Small intestine (tissue), 16 donors: ENCODE data around the gene DNAJB9. TPM values are rescaled to one million over a fixed set of nuclear protein-coding genes. Genes with fewer than 3 reads are reported as not detected.

Experiments used
- DNase-seq, 2 donors: peaks; one replicate each; pipeline versions ENCODE4 v3.0.0 to v3.0.0-alpha.2; 2013
- FAIRE-seq: peaks from 2 replicates; lab custom pipeline; 2012; peaks lifted over from hg19 to GRCh38; lab: Jason Lieb, UNC
- H3K27ac ChIP-seq, 3 donors: one replicate each; pipeline ENCODE4 v1.5.1; 2013; ENCODE audit warnings: low read length in 2 of 3, mild to moderate bottlenecking in 2 of 3, control low read depth in 1 of 3, inconsistent platforms in 1 of 3, low read depth in 1 of 3, moderate library complexity in 1 of 3
- H3K27me3 ChIP-seq, 3 donors: one replicate each; pipeline ENCODE4 v1.6.1; 2013; ENCODE audit warnings: low read length in 3 of 3, inconsistent platforms in 1 of 3; ENCODE audit not compliant: control insufficient read depth in 3 of 3, insufficient read depth in 3 of 3
- H3K36me3 ChIP-seq, 3 donors: one replicate each; pipeline ENCODE4 v1.6.1; 2013; ENCODE audit warnings: low read length in 3 of 3, inconsistent platforms in 1 of 3, low read depth in 1 of 3, mild to moderate bottlenecking in 1 of 3, moderate library complexity in 1 of 3; ENCODE audit not compliant: control insufficient read depth in 3 of 3, insufficient read depth in 2 of 3
- H3K4me1 ChIP-seq, 3 donors: one replicate each; pipeline ENCODE4 v1.6.1; 2013; ENCODE audit warnings: low read length in 2 of 3, inconsistent platforms in 1 of 3, low read depth in 1 of 3, mild to moderate bottlenecking in 1 of 3, moderate library complexity in 1 of 3; ENCODE audit not compliant: control insufficient read depth in 3 of 3, insufficient read depth in 2 of 3
- H3K4me3 ChIP-seq, 3 donors: one replicate each; pipeline ENCODE4 v1.5.1; 2013; ENCODE audit warnings: low read length in 3 of 3, control low read depth in 1 of 3, inconsistent platforms in 1 of 3, low read depth in 1 of 3, mild to moderate bottlenecking in 1 of 3, moderate library complexity in 1 of 3
- H3K9me3 ChIP-seq, 2 donors: one replicate each; pipeline ENCODE4 v1.6.1; 2013; ENCODE audit warnings: low read depth in 1 of 2, low read length in 1 of 2; ENCODE audit not compliant: control insufficient read depth in 2 of 2, insufficient read depth in 1 of 2
- WGBS, 3 donors: extraction: QIAGEN DNeasy Blood & Tissue Kit; methylation state at CpG; one replicate each; pipeline ENCODE4 v1.1.7; 2013; 5-methylcytosine and 5-hydroxymethylcytosine counted together
- long read RNA-seq, 10 donors: transcript quantifications; one replicate each; lab custom pipeline, GENCODE V29; 2026
- polyA plus RNA-seq, 4 donors: library from polyadenylated mRNA; stranded (reverse) in 3 of 4; unstranded in 1 of 4; fragments of 200-250 nt in 3 of 4; fragments of 120-200 nt in 1 of 4; gene quantifications; one replicate each; pipeline versions ENCODE4 v1.2.1 to v1.2.3, GENCODE V29; 2013
- donor health status: healthy with polysubstance abuse.
- donor health status: control.
- donor health status: control.
- donor health status: Bipolar disorder and iron deficiency.
- donor health status: healthy.

DNAJB9 gene
- 10 to 100 TPM in 3 of 4 donors, 1 to 10 TPM in 1; 3.4 to 36.7 (median 12.2) TPM for polyA plus RNA-seq
- long read RNA-seq, donor 1, transcript DNAJB9-201 (3 exons, 2,715 nt) = major isoform, 31 of 34 reads
- long read RNA-seq, donor 1, partial matches to known transcripts = 0 of 34 reads
- long read RNA-seq, donor 1, other reads (novel, unspliced or antisense) = 0 of 34 reads
- long read RNA-seq, donor 2, transcript DNAJB9-201 (3 exons, 2,715 nt) = major isoform, 8 of 9 reads
- long read RNA-seq, donor 2, partial matches to known transcripts = 0 of 9 reads
- long read RNA-seq, donor 2, other reads (novel, unspliced or antisense) = 0 of 9 reads
- long read RNA-seq, donor 3, transcript DNAJB9-201 (3 exons, 2,715 nt) = major isoform, 10 of 14 reads
- long read RNA-seq, donor 3, partial matches to known transcripts = 0 of 14 reads
- long read RNA-seq, donor 3, other reads (novel, unspliced or antisense) = 0 of 14 reads
- long read RNA-seq, donor 4 = 0 reads
- long read RNA-seq, donor 5, partial matches to known transcripts = 0 of 3 reads
- long read RNA-seq, donor 5, other reads (novel, unspliced or antisense) = 0 of 3 reads
- long read RNA-seq, donor 6, transcript DNAJB9-201 (3 exons, 2,715 nt) = major isoform, 16 of 17 reads
- long read RNA-seq, donor 6, partial matches to known transcripts = 0 of 17 reads
- long read RNA-seq, donor 6, other reads (novel, unspliced or antisense) = 0 of 17 reads
- long read RNA-seq, donor 7, transcript DNAJB9-201 (3 exons, 2,715 nt) = major isoform, 34 of 35 reads
- long read RNA-seq, donor 7, partial matches to known transcripts = 0 of 35 reads
- long read RNA-seq, donor 7, other reads (novel, unspliced or antisense) = 0 of 35 reads
- long read RNA-seq, donor 8 = 0 reads
- long read RNA-seq, donor 9, transcript DNAJB9-201 (3 exons, 2,715 nt) = major isoform, 7 of 7 reads
- long read RNA-seq, donor 9, partial matches to known transcripts = 0 of 7 reads
- long read RNA-seq, donor 9, other reads (novel, unspliced or antisense) = 0 of 7 reads
- long read RNA-seq, donor 10, transcript DNAJB9-201 (3 exons, 2,715 nt) = major isoform, 18 of 20 reads
- long read RNA-seq, donor 10, partial matches to known transcripts = 0 of 20 reads
- long read RNA-seq, donor 10, other reads (novel, unspliced or antisense) = 0 of 20 reads

GRCh38 chr7:108569381-108570145 lies at the start of gene DNAJB9, which contains the start of gene THAP5:
Gene DNAJB9, plus strand, starts transcription at chr7:108569874. Its CDS starts 1,853 bp downstream, at chr7:108571727.
Gene THAP5, minus strand, starts transcription at chr7:108569706. Its CDS starts 137 bp downstream, at chr7:108569569.
- H3K4me3 ChIP-seq = peak within 1 kb of the TSS; percentile 76 to 93 (median 91)
- peaks cover 0 to 4% (median 3%) of the 10 kb centered on the region in 3 donors for H3K4me1 ChIP-seq
- WGBS, 3 donors = 0 to 1% (median 0%) methylated on average over 63 to 65 of the region's 65 CpGs
- no peaks in the 10 kb centered on the region for H3K9me3 ChIP-seq
- H3K36me3 ChIP-seq = peaks cover 0 to 3% (median 0%) of the 10 kb centered on the region in 3 donors
- H3K27ac ChIP-seq = peak within 1 kb of the TSS; percentile 96 to 100 (median 98)
- DNase-seq = peak; percentile 99 to 100
- H3K27me3 ChIP-seq = no peaks in the 10 kb centered on the region
- FAIRE-seq = no peak

- Histone ChIP-seq H3K9me3 (no peaks in the 10 kb centered on the region), H3K4me1 (peaks cover 4 to 21% (median 7%) of the 10 kb centered on the region in 3 donors), H3K27me3 (no peaks in the 10 kb centered on the region), H3K4me3 (no peak overlapping the region), H3K36me3 (peaks cover 0 to 6% (median under 1%) of the 10 kb centered on the region in 3 donors), H3K27ac (no peak overlapping the region)
- 84 to 90% (median 88%) methylated on average over 2 of the region's 2 CpGs for WGBS, 3 donors
- DNase-seq (no peak), FAIRE-seq (no peak)
Measured at GRCh38 chr7:108522780-108523179, 46.9 kb upstream of the DNAJB9 start.

GRCh38 chr7:108525327-108525984 lies 44.2 kb upstream of the DNAJB9 start:
- Histone ChIP-seq H3K4me3 (peak overlapping the region; percentile 39 to 88 (median 86)), H3K36me3 (peaks cover 0 to 2% (median 0%) of the 10 kb centered on the region in 3 donors), H3K4me1 (peaks cover 4 to 21% (median 7%) of the 10 kb centered on the region in 3 donors), H3K27ac (peak overlapping the region; percentile 95 to 100 (median 97)), H3K27me3 (no peaks in the 10 kb centered on the region), H3K9me3 (no peaks in the 10 kb centered on the region)
- WGBS, 3 donors = 0% methylated on average over 21 to 22 of the region's 22 CpGs
- no peak for FAIRE-seq
- peak in 1 of 2 donors; percentile 56 for DNase-seq

GRCh38 chr7:108525985-108526767 lies 43.5 kb upstream of the DNAJB9 start, which contains the start of gene PNPLA8:
Gene PNPLA8, minus strand, starts transcription at chr7:108526135. Its CDS starts 10,644 bp downstream, at chr7:108515491.
- Histone ChIP-seq H3K9me3 (no peaks in the 10 kb centered on the region), H3K27me3 (no peaks in the 10 kb centered on the region), H3K36me3 (no peaks in the 10 kb centered on the region), H3K27ac (peak within 1 kb of the TSS; percentile 95 to 100 (median 97)), H3K4me1 (peaks cover 4 to 21% (median 7%) of the 10 kb centered on the region in 3 donors), H3K4me3 (peak within 1 kb of the TSS; percentile 47 to 88 (median 86))
- 0 to 1% (median 0%) methylated on average over 61 to 64 of the region's 64 CpGs for WGBS, 3 donors
- DNase-seq (peak; percentile 100), FAIRE-seq (peak; percentile 51)

GRCh38 chr7:108526768-108527017 lies 43.0 kb upstream of the DNAJB9 start:
- Histone ChIP-seq H3K27ac (peak overlapping the region; percentile 93 to 100 (median 95)), H3K4me1 (peaks cover 4 to 21% (median 7%) of the 10 kb centered on the region in 3 donors), H3K9me3 (no peaks in the 10 kb centered on the region), H3K36me3 (no peaks in the 10 kb centered on the region), H3K27me3 (no peaks in the 10 kb centered on the region), H3K4me3 (peak overlapping the region; percentile 47 to 88 (median 86))
- WGBS, 3 donors = 7 to 13% (median 8%) methylated on average over 3 of the region's 3 CpGs
- FAIRE-seq (no peak), DNase-seq (no peak)

- H3K27ac ChIP-seq = no peak overlapping the region
- no peaks in the 10 kb centered on the region for H3K27me3 ChIP-seq
- H3K36me3 ChIP-seq = no peaks in the 10 kb centered on the region
- FAIRE-seq (no peak), DNase-seq (no peak)
- H3K4me1 ChIP-seq = peaks cover 4 to 17% (median 7%) of the 10 kb centered on the region in 3 donors
- H3K4me3 ChIP-seq = no peak overlapping the region
- 82 to 89% (median 86%) methylated on average over 6 of the region's 6 CpGs for WGBS, 3 donors
- H3K9me3 ChIP-seq = no peaks in the 10 kb centered on the region
Measured at GRCh38 chr7:108528183-108528712, 41.4 kb upstream of the DNAJB9 start.
